Loucy (cell line): ENCODE data around the gene PRDM5.

Experiments
- EZH2phosphoT487 ChIP-seq: fragments of 200-600 bp; IDR thresholded peaks from 2 replicates; pipeline ENCODE4 v1.6.1; 2018; ENCODE audit warnings: antibody characterized with exemption, mild to moderate bottlenecking, moderate library complexity, borderline replicate concordance
- TF ChIP-seq, protein P1 (sequence below): fragments of 200-600 bp; sonication (generic); conservative IDR thresholded peaks from 2 replicates; pipeline ENCODE4 v1.5.1; 2014; ENCODE audit warnings: mild to moderate bottlenecking, antibody characterized with exemption, low read length

GRCh38 chr4:120720354-120720934 is 202.1 kb downstream of the PRDM5 start:
- TF ChIP-seq, protein P1, sequence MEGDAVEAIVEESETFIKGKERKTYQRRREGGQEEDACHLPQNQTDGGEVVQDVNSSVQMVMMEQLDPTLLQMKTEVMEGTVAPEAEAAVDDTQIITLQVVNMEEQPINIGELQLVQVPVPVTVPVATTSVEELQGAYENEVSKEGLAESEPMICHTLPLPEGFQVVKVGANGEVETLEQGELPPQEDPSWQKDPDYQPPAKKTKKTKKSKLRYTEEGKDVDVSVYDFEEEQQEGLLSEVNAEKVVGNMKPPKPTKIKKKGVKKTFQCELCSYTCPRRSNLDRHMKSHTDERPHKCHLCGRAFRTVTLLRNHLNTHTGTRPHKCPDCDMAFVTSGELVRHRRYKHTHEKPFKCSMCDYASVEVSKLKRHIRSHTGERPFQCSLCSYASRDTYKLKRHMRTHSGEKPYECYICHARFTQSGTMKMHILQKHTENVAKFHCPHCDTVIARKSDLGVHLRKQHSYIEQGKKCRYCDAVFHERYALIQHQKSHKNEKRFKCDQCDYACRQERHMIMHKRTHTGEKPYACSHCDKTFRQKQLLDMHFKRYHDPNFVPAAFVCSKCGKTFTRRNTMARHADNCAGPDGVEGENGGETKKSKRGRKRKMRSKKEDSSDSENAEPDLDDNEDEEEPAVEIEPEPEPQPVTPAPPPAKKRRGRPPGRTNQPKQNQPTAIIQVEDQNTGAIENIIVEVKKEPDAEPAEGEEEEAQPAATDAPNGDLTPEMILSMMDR, result no peak
- TF ChIP-seq EZH2phosphoT487, result no peak
